ENCODE results near the gene FARS2. TPM values are rescaled to one million over a fixed set of nuclear protein-coding genes. Genes with fewer than 3 reads are reported as not detected.

The FARS2 gene
- polyA plus RNA-seq, 1 donor from 2014 or later: 11.9 TPM

DNA sequence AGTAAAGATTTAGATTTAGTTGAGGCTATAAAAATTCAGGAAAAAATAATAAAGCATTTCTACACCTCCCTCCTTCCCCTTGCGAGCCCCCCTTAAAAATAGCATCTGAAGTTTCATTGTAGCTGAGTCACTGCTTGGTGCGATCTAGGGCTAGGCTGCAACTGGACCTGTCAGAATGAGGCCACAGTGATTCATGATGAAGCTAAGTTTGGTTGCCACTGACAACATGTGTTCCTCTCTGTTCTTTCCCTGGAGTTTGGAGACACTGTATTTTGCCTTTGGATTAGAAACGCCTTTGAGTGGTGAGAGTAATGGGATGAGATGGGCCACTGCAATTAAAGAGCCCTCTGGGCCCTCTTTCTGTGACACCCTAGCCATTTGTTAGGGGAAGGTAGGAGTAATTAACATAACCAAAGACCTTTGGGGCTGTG is 411.3 kb downstream of the FARS2 start:
- Histone ChIP-seq H3K4me2 (ENCODE audit: low read length) (no peak overlapping the region), H3K4me3 (ENCODE audit: low read length) (no peak overlapping the region), H3K27me3 (ENCODE audit: insufficient read depth, low read depth, low read length) (no peaks in the 10 kb centered on the region), H3F3A (ENCODE audit: insufficient read depth, low read length, poor library complexity, severe bottlenecking) (no peaks in the 10 kb centered on the region), H3K9me3 (ENCODE audit: low read length) (no peaks in the 10 kb centered on the region), H3K9me2 (ENCODE audit: insufficient read depth, low read length) (no peaks in the 10 kb centered on the region), H2AFZ (ENCODE audit: low read depth, low read length) (no peak overlapping the region), H3K27ac (ENCODE audit: low read length) (no peak overlapping the region), H4K20me1 (ENCODE audit: insufficient read depth) (no peaks in the 10 kb centered on the region), H3K36me3 (ENCODE audit: insufficient read depth, low read length) (no peaks in the 10 kb centered on the region), H3K79me2 (replicated peaks; ENCODE audit: insufficient read depth, low read length) (no peaks in the 10 kb centered on the region), H3K9ac (ENCODE audit: low read length) (no peak overlapping the region)
- TF ChIP-seq SMC3 (conservative IDR thresholded peaks at IDR 0.05; ENCODE audit: poor library complexity): no peak
- no peak for TF ChIP-seq REST (IDR thresholded peaks at IDR 0.05; ENCODE audit: borderline replicate concordance)
- TF ChIP-seq MXI1 (conservative IDR thresholded peaks at IDR 0.05; ENCODE audit: poor library complexity, severe bottlenecking): no peak
- no peak for TF ChIP-seq TAF1 (IDR thresholded peaks at IDR 0.05; ENCODE audit: low read depth)
- TF ChIP-seq RAD21 (conservative IDR thresholded peaks at IDR 0.05): no peak
- TF ChIP-seq EP300 (conservative IDR thresholded peaks at IDR 0.05; ENCODE audit: poor library complexity, severe bottlenecking): no peak
- no peak for TF ChIP-seq EZH2 (IDR thresholded peaks at IDR 0.05; ENCODE audit: borderline replicate concordance, insufficient read depth, low read length, poor library complexity, severe bottlenecking)
- no peak for TF ChIP-seq CTCF (IDR thresholded peaks at IDR 0.05; ENCODE audit: poor library complexity, severe bottlenecking)
- no peak for TF ChIP-seq POLR2AphosphoS5 (IDR thresholded peaks at IDR 0.05)

DNA sequence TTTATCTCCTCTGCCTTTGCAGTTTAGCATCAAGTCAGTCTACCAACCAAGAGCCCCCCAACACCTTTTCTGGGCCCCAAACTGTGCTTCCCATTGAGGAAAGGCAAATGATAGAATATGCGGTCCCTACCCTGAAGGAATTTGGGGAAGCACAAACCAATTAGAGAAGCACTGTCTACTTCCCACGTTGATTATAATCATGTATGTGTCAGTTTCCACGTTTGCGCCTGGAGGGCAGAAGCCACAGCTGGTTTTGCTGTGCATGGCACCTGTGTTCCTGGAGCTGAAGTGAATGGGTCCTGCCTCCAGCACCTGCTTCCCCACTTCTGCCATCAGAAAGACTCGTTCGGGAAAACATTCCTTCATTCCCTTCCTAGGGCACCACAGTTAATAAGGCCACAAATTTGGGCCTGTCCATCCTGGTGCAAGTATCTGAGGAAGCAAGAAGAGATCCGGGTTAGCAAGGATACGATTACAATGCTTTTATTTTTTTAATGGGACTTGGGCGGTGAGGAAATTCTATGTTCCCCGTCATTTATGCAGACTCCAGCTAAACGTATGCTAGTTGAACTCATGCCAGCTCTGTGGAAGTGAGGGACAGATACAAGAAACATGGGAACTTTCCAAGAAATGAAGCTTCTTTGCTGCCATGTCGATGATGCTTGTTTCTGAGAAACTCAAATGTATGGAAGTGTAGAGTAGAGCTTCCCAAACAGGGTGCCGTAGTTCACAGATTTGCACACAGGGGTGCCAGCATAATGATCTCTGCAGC is 411.9 kb downstream of the FARS2 start:
- no peaks in the 10 kb centered on the region for H3K9me3 ChIP-seq (ENCODE audit: low read length)
- H3K4me2 ChIP-seq (ENCODE audit: low read length): no peak overlapping the region
- no peak overlapping the region for H2AFZ ChIP-seq (ENCODE audit: low read depth, low read length)
- H3K79me2 ChIP-seq (replicated peaks; ENCODE audit: insufficient read depth, low read length): no peaks in the 10 kb centered on the region
- H3K9me2 ChIP-seq (ENCODE audit: insufficient read depth, low read length): no peaks in the 10 kb centered on the region
- no peak overlapping the region for H3K27ac ChIP-seq (ENCODE audit: low read length)
- H3K27me3 ChIP-seq (ENCODE audit: insufficient read depth, low read depth, low read length): no peaks in the 10 kb centered on the region
- TF ChIP-seq TAF1 (IDR thresholded peaks at IDR 0.05; ENCODE audit: low read depth) (no peak), POLR2AphosphoS5 (IDR thresholded peaks at IDR 0.05) (no peak), EZH2 (IDR thresholded peaks at IDR 0.05; ENCODE audit: borderline replicate concordance, insufficient read depth, low read length, poor library complexity, severe bottlenecking) (no peak), REST (IDR thresholded peaks at IDR 0.05; ENCODE audit: borderline replicate concordance) (no peak), EP300 (conservative IDR thresholded peaks at IDR 0.05; ENCODE audit: poor library complexity, severe bottlenecking) (no peak), RAD21 (conservative IDR thresholded peaks at IDR 0.05) (no peak), SMC3 (conservative IDR thresholded peaks at IDR 0.05; ENCODE audit: poor library complexity) (no peak), MXI1 (conservative IDR thresholded peaks at IDR 0.05; ENCODE audit: poor library complexity, severe bottlenecking) (no peak), CTCF (IDR thresholded peaks at IDR 0.05; ENCODE audit: poor library complexity, severe bottlenecking) (no peak)
- H3K36me3 ChIP-seq (ENCODE audit: insufficient read depth, low read length): no peaks in the 10 kb centered on the region
- no peak overlapping the region for H3K4me3 ChIP-seq (ENCODE audit: low read length)
- no peaks in the 10 kb centered on the region for H3F3A ChIP-seq (ENCODE audit: insufficient read depth, low read length, poor library complexity, severe bottlenecking)
- no peak overlapping the region for H3K9ac ChIP-seq (ENCODE audit: low read length)
- no peaks in the 10 kb centered on the region for H4K20me1 ChIP-seq (ENCODE audit: insufficient read depth)
